Stomach (tissue), 9 donors: ENCODE data around the gene PRICKLE2. TPM values are rescaled to one million over a fixed set of nuclear protein-coding genes. Genes with fewer than 3 reads are reported as not detected.

ENCODE experiments used
- DNase-seq, 2 donors: peaks; one replicate each; pipeline versions ENCODE4 v3.0.0 to v3.0.0-alpha.2; 2013 to 2019
- H3K27ac ChIP-seq, 5 donors: fragments of 200-600 bp in 4 of 5; sonication (generic) in 4 of 5; one replicate each; pipeline ENCODE4 v1.5.1; 2013 to 2019; ENCODE audit warnings: mild to moderate bottlenecking in 1 of 5, moderate library complexity in 1 of 5
- H3K27me3 ChIP-seq, 3 donors: fragments of 200-600 bp; sonication (generic); one replicate each; pipeline ENCODE4 v1.5.1; 2017 to 2019; ENCODE audit warnings: mixed run types in 1 of 3
- H3K36me3 ChIP-seq, 4 donors: fragments of 200-600 bp; sonication (generic); 1 replicate in 3 of 4; 2 replicates in 1 of 4; pipeline ENCODE4 v1.5.1; 2016 to 2019
- H3K4me1 ChIP-seq, 4 donors: fragments of 200-600 bp; sonication (generic); one replicate each; pipeline ENCODE4 v1.5.1; 2016 to 2019
- H3K4me3 ChIP-seq, 4 donors: fragments of 200-600 bp; sonication (generic) in 3 of 4; one replicate each; pipeline ENCODE4 v1.5.1; 2016 to 2019; ENCODE audit warnings: mild to moderate bottlenecking in 1 of 4
- H3K9me3 ChIP-seq, 4 donors: fragments of 200-600 bp; sonication (generic); one replicate each; pipeline ENCODE4 v1.5.1; 2016 to 2019
- EP300 ChIP-seq: sonication (generic); formaldehyde crosslinking; IDR thresholded peaks from one replicate; pipeline ENCODE4 v1.6.1; 2017; ENCODE audit warnings: antibody characterized with exemption
- POLR2A ChIP-seq, 4 donors: fragments of 450-650 bp; IDR thresholded peaks; one replicate each; pipeline ENCODE4 v1.6.1; 2016; ENCODE audit warnings: antibody characterized with exemption in 4 of 4, control low read depth in 2 of 4, mild to moderate bottlenecking in 1 of 4, moderate library complexity in 1 of 4
- POLR2AphosphoS5 ChIP-seq, 3 donors: sonication (generic); formaldehyde crosslinking; IDR thresholded peaks; one replicate each; pipeline ENCODE4 v1.6.1; 2016; ENCODE audit warnings: antibody characterized with exemption in 3 of 3
- WGBS, 5 donors: extraction: QIAGEN DNeasy Blood & Tissue Kit in 3 of 5; methylation state at CpG; one replicate each; pipeline versions ENCODE4 v1.1.5 to v1.1.7; 2013 to 2018; 5-methylcytosine and 5-hydroxymethylcytosine counted together
- intact Hi-C: fragments of 100-400 bp; cut with DNase I; formaldehyde crosslinking; loops from one replicate; pipeline ENCODE4 v1.15.1; 2023; ENCODE audit warnings: low total_unique reads
- polyA plus RNA-seq, 3 donors: library from polyadenylated mRNA; stranded (reverse); fragments of 200-250 nt; gene quantifications; one replicate each; pipeline ENCODE4 v1.2.3, GENCODE V29; 2013
- total RNA-seq, 5 donors: library from RNA; depleted of rRNA; stranded (reverse); fragments of >200 nt; gene quantifications; one replicate each; pipeline versions ENCODE4 v1.1.0 to v1.2.3, GENCODE V29; 2014 to 2016
- TF ChIP-seq, protein P1 (sequence below), 7 experiments: fragments of 450-650 bp in 4 of 7; fragments of 200-600 bp in 3 of 7; sonication (generic) in 3 of 7; IDR thresholded peaks; one replicate each; pipeline ENCODE4 v1.5.1; 2016 to 2019; ENCODE audit warnings: antibody characterized with exemption in 7 of 7, control low read depth in 2 of 7, mild to moderate bottlenecking in 1 of 7
- donor health status: healthy with polysubstance abuse.
- donor health status: Bipolar disorder and iron deficiency.
- donor health status: healthy.

The PRICKLE2 gene
- total and polyA plus RNA-seq, 8 donors, result 3.7 to 59.1 (median 21.0) TPM

DNA sequence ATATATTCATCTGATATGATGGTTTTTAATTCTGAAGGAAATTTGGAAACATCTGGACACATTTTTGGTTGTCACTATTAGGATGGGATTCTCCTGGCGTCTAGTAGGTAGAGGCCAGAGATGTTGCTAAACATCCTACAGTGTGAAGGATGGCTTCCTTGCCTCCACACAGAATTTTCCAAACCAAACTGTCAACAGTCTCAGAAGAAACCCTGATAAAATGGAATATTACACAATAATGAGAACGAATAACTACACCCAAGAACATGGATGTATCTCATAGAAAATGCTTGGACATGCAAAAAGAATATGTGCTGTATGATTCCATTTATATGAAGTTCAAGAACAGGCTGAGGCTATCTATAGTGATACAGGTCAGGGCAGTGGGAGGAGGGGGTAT lies 122.1 kb downstream of the PRICKLE2 start:
- WGBS, 5 donors, result 89 to 95% (median 90%) methylated on average over 2 of the region's 2 CpGs

DNA sequence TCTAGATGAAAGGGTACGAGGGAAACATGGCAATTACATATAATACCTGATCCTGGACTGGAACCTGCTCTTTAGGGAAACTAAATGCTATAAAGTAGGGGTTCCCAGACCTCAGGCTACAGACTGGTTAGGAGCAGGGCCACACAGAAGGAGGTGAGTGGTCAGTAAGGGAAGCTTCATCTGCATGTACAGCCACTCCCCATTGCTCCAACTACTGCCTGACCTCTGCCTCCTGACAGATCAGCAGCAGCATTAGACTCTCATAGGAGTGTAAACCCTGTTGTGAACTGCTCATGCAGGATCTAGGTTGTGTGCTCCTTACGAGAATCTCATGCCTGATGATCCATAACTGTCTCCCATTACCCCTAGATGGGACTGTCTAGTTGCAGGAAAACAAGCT lies 123.1 kb downstream of the PRICKLE2 start:
- Histone ChIP-seq H3K27ac (no peak overlapping the region), H3K36me3 (peaks cover 0 to 24% (median 18%) of the 10 kb centered on the region in 4 donors), H3K27me3 (no peaks in the 10 kb centered on the region), H3K9me3 (no peaks in the 10 kb centered on the region), H3K4me3 (no peak overlapping the region), H3K4me1 (peaks cover 0 to 21% (median 6%) of the 10 kb centered on the region in 4 donors)
- TF ChIP-seq, protein P1, sequence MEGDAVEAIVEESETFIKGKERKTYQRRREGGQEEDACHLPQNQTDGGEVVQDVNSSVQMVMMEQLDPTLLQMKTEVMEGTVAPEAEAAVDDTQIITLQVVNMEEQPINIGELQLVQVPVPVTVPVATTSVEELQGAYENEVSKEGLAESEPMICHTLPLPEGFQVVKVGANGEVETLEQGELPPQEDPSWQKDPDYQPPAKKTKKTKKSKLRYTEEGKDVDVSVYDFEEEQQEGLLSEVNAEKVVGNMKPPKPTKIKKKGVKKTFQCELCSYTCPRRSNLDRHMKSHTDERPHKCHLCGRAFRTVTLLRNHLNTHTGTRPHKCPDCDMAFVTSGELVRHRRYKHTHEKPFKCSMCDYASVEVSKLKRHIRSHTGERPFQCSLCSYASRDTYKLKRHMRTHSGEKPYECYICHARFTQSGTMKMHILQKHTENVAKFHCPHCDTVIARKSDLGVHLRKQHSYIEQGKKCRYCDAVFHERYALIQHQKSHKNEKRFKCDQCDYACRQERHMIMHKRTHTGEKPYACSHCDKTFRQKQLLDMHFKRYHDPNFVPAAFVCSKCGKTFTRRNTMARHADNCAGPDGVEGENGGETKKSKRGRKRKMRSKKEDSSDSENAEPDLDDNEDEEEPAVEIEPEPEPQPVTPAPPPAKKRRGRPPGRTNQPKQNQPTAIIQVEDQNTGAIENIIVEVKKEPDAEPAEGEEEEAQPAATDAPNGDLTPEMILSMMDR (IDR thresholded peaks at IDR 0.05), result no peak
- TF ChIP-seq POLR2AphosphoS5 (IDR thresholded peaks at IDR 0.05), result no peak
- no peak for TF ChIP-seq EP300
- no peak for TF ChIP-seq POLR2A (IDR thresholded peaks at IDR 0.05)
- intact Hi-C loops, result no loop called here
- 75 to 91% (median 81%) methylated on average over 2 of the region's 2 CpGs for whole genome bisulfite sequencing, 5 donors
- no peak for DNase-seq

More for the DNA sequence above, 122.1 kb downstream of the PRICKLE2 start:
- Histone ChIP-seq H3K4me1 (peaks cover 0 to 26% (median 12%) of the 10 kb centered on the region in 4 donors), H3K9me3 (no peaks in the 10 kb centered on the region), H3K27me3 (no peaks in the 10 kb centered on the region), H3K4me3 (no peak overlapping the region), H3K27ac (no peak overlapping the region), H3K36me3 (peaks cover 0 to 17% (median 15%) of the 10 kb centered on the region in 4 donors)
- TF ChIP-seq, protein P1 (IDR thresholded peaks at IDR 0.05), result no peak
- TF ChIP-seq EP300, result no peak
- TF ChIP-seq POLR2AphosphoS5 (IDR thresholded peaks at IDR 0.05), result no peak
- TF ChIP-seq POLR2A (IDR thresholded peaks at IDR 0.05), result no peak
- DNase-seq, result no peak
- intact Hi-C loops, result no loop called here

DNA sequence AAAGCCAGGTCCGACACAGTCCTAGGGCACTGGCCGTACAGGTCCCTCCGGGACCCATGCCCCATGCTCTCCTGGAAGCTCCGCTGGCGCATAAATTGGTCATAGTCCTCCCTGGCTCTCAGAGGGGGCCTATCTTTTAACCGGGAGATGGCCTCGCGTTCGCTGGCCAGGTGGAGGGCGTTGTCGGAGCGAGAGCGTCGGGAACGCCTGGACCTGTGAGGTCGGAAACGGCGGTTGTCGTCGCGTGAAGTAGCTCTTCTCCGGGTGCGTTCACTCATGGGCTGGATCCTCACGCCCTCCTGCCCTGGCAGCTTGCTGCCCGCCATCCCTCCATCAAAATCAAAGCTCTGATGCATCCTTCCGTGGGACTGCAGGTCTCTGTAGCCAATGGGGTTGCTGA lies 126.0 kb downstream of the PRICKLE2 start:
- Histone ChIP-seq H3K4me1 (peaks cover 0 to 4% (median 0%) of the 10 kb centered on the region in 4 donors), H3K27ac (no peak overlapping the region), H3K9me3 (no peaks in the 10 kb centered on the region), H3K27me3 (no peaks in the 10 kb centered on the region), H3K36me3 (peaks cover 0 to 45% (median 26%) of the 10 kb centered on the region in 4 donors), H3K4me3 (no peak overlapping the region)
- no peak for DNase-seq
- WGBS, 5 donors, result 94 to 97% (median 95%) methylated on average over 24 to 26 of the region's 26 CpGs
- intact Hi-C loops, result no loop called here
- no peak for TF ChIP-seq POLR2AphosphoS5 (IDR thresholded peaks at IDR 0.05)
- TF ChIP-seq EP300, result no peak
- no peak for TF ChIP-seq POLR2A (IDR thresholded peaks at IDR 0.05)

DNA sequence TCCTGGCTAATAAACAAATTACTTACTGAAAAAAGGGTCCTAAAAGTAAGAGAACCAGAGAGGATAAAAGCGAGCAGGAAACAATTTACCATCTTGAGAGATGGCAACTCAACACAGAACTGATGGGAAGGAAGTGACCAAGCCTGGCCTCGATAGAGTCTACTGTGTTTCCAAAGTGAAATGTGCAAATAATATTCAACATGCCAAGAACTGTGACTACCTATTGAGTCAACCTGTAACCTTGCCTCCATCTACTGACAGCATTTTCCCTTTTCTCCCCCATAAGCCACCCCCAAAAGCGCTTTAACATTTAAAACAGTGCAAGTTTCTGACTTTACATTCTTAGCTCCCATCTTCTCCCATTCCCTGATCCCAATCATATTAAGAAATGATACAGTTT lies 126.6 kb downstream of the PRICKLE2 start:
- Histone ChIP-seq H3K4me3 (no peak overlapping the region), H3K27ac (no peak overlapping the region), H3K4me1 (peaks cover 0 to 4% (median 0%) of the 10 kb centered on the region in 4 donors), H3K27me3 (no peaks in the 10 kb centered on the region), H3K9me3 (no peaks in the 10 kb centered on the region), H3K36me3 (peaks cover 0 to 45% (median 26%) of the 10 kb centered on the region in 4 donors)
- DNase-seq, result no peak
- 72 to 83% (median 80%) methylated on average over 3 of the region's 3 CpGs for WGBS, 5 donors
- intact Hi-C loops, result no loop called here
- TF ChIP-seq EP300, result no peak
- no peak for TF ChIP-seq POLR2AphosphoS5 (IDR thresholded peaks at IDR 0.05)
- TF ChIP-seq POLR2A (IDR thresholded peaks at IDR 0.05), result no peak
- TF ChIP-seq, protein P1 (IDR thresholded peaks at IDR 0.05), result no peak

DNA sequence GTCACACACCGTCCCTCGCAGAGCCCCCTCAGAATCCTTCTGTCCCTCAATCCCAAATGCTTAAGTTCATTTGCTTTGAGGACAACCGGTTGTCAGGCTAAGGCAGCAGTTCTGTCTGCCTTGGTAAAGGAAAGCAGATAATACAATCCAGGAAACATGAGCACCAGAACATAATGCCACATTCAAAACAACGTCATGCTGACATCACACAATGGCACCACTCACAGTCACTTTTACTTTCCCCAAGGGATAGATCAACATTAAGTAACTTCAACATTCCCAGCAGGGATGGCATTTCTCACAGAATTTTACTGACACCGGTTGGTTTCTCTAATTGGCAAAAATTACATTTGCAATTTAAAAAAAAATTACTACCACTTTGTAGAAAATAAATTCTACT lies 127.3 kb downstream of the PRICKLE2 start:
- no peak for DNase-seq
- TF ChIP-seq POLR2AphosphoS5 (IDR thresholded peaks at IDR 0.05) (no peak), EP300 (no peak), POLR2A (IDR thresholded peaks at IDR 0.05) (no peak)
- TF ChIP-seq, protein P1 (IDR thresholded peaks at IDR 0.05), result no peak
- Histone ChIP-seq H3K36me3 (peaks cover 0 to 45% (median 26%) of the 10 kb centered on the region in 4 donors), H3K4me3 (no peak overlapping the region), H3K4me1 (peaks cover 0 to 4% (median 0%) of the 10 kb centered on the region in 4 donors), H3K27ac (no peak overlapping the region), H3K27me3 (no peaks in the 10 kb centered on the region), H3K9me3 (no peaks in the 10 kb centered on the region)
- WGBS, 5 donors, result 69 to 79% (median 74%) methylated on average over 5 of the region's 5 CpGs
- intact Hi-C loops, result no loop called here
